Mesothelial cell of epicardium (in vitro differentiated cells): ENCODE measurements around the gene PHF11. TPM values are rescaled to one million over a fixed set of nuclear protein-coding genes. Genes with fewer than 3 reads are reported as not detected.

Experiments used
- DNase-seq, 2 experiments: peaks; one replicate each; pipeline ENCODE4 v3.0.0; 2021; ENCODE audit warnings: low spot score in 2 of 2; ENCODE audit not compliant: unreplicated experiment in 2 of 2
- H3K27ac Mint-ChIP-seq: 2 replicates; pipeline ENCODE4 v1.8.0; 2021; ENCODE audit warnings: mixed read lengths
- H3K27me3 Mint-ChIP-seq: 2 replicates; pipeline ENCODE4 v1.8.0; 2021; ENCODE audit warnings: low read depth, mixed read lengths
- H3K36me3 Mint-ChIP-seq: 2 replicates; pipeline ENCODE4 v1.8.0; 2021; ENCODE audit warnings: mixed read lengths
- H3K4me1 Mint-ChIP-seq: 2 replicates; pipeline ENCODE4 v1.8.0; 2021; ENCODE audit warnings: mixed read lengths
- H3K4me3 Mint-ChIP-seq: 2 replicates; pipeline ENCODE4 v1.8.0; 2021; ENCODE audit warnings: mild to moderate bottlenecking, moderate library complexity, mixed read lengths
- H3K9me3 Mint-ChIP-seq: 2 replicates; pipeline ENCODE4 v1.8.0; 2021; ENCODE audit warnings: mixed read lengths
- total RNA-seq: library from RNA; stranded (reverse); gene quantifications from 3 replicates; pipeline ENCODE4 v1.2.1, GENCODE V29; 2021
- TF ChIP-seq, protein P1 (sequence below): fragments of 200-600 bp; sonication (generic); IDR thresholded peaks from one replicate; pipeline ENCODE4 v1.5.0; 2021; ENCODE audit warnings: antibody characterized with exemption; ENCODE audit not compliant: unreplicated experiment

PHF11 gene
- total RNA-seq, 1 donor from 2014 or later = 33.3 TPM

DNA sequence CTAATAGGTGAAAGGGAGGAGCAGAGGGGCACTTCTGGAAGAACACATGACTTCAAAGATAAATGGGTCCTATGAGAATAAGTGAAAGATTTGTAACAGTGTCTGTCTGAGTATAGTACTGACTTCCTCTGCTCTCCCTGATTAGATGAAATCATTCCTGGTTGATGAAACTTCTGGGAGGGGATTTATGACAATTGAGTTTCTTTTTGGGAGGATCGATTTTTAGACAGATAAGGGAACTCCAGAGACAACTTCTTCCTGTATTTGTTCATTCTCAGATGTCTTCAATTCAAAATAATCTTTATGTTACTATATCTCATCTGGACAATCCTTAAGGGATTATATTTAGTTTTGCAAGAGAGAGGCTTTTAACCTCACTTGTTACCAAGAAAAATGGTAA, 31.7 kb upstream of the PHF11 start:
- Mint-ChIP-seq H3K9me3 (peaks cover 22% of the 10 kb centered on the region), H3K27me3 (no peaks in the 10 kb centered on the region), H3K27ac (no peak overlapping the region), H3K4me3 (no peak overlapping the region), H3K36me3 (peaks cover 45% of the 10 kb centered on the region), H3K4me1 (no peaks in the 10 kb centered on the region)
- DNase-seq = no peak
- TF ChIP-seq, protein P1, sequence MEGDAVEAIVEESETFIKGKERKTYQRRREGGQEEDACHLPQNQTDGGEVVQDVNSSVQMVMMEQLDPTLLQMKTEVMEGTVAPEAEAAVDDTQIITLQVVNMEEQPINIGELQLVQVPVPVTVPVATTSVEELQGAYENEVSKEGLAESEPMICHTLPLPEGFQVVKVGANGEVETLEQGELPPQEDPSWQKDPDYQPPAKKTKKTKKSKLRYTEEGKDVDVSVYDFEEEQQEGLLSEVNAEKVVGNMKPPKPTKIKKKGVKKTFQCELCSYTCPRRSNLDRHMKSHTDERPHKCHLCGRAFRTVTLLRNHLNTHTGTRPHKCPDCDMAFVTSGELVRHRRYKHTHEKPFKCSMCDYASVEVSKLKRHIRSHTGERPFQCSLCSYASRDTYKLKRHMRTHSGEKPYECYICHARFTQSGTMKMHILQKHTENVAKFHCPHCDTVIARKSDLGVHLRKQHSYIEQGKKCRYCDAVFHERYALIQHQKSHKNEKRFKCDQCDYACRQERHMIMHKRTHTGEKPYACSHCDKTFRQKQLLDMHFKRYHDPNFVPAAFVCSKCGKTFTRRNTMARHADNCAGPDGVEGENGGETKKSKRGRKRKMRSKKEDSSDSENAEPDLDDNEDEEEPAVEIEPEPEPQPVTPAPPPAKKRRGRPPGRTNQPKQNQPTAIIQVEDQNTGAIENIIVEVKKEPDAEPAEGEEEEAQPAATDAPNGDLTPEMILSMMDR = no peak

DNA sequence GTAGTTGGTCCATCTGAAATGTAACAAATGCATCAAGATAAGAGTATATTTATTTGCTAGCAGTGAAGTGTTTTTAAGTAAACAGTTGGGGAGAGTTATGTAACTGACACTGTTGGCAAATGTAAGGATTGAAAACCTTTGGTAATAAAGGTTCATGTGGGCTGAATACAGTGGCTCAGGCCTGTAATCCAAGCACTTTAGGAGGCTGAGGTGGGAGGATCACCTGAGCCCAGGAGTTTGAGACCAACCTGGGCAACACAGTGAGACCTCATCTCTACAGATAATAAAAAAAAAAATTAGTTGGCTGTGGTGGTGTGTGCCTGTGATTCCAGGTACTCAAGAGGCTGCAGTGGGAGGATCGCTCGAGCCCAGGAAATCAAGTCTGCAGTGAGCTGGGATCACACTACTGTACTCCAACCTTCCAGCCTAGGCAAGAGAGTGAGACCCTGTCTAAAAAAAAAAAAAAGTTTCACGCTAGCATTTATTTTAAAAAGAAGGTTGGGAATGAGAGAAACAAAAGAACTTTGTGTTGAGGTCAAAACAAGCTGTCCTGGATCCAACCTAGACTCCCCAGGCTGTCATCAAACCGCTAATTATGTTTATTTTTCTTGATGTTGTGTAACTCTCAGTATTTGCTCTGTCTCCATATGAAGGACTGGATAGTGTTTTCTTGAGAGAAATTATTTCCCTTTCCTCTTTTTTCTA, 31.0 kb upstream of the PHF11 start:
- no peaks in the 10 kb centered on the region for H3K4me1 Mint-ChIP-seq
- TF ChIP-seq, protein P1 = no peak
- H3K27me3 Mint-ChIP-seq = no peaks in the 10 kb centered on the region
- peaks cover 22% of the 10 kb centered on the region for H3K9me3 Mint-ChIP-seq
- H3K36me3 Mint-ChIP-seq = peaks cover 47% of the 10 kb centered on the region
- no peak overlapping the region for H3K27ac Mint-ChIP-seq
- no peak overlapping the region for H3K4me3 Mint-ChIP-seq
- DNase-seq = no peak

DNA sequence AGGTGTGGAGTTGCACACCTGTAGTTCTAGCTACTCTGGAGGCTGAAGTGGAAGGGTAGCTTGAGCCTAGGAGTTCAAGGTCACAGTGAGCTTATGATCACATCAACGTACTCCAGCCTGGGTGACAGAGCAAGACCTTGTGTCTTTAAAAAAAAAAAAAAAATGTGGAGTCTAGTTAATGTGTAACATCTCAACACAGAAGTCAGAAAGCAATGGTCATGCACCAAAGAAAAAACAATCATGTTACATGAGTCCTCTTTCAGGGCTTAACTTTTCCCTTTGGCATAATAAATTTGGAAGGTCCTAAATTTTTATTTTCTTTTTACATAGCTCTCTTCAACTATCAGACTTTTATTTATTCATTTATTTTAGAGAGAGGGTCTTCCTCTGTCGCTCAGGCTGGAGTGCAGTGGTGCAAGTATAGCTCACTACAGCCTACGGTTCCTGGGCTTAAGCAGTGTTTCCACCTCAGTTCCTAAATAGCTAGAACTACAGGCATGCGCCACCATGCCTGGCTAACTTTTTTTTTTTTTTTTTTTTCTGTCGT, 29.4 kb upstream of the PHF11 start:
- DNase-seq = no peak
- peaks cover 22% of the 10 kb centered on the region for H3K9me3 Mint-ChIP-seq
- H3K4me1 Mint-ChIP-seq = no peaks in the 10 kb centered on the region
- TF ChIP-seq, protein P1 = no peak
- no peaks in the 10 kb centered on the region for H3K27me3 Mint-ChIP-seq
- no peak overlapping the region for H3K4me3 Mint-ChIP-seq
- peaks cover 45% of the 10 kb centered on the region for H3K36me3 Mint-ChIP-seq
- no peak overlapping the region for H3K27ac Mint-ChIP-seq

DNA sequence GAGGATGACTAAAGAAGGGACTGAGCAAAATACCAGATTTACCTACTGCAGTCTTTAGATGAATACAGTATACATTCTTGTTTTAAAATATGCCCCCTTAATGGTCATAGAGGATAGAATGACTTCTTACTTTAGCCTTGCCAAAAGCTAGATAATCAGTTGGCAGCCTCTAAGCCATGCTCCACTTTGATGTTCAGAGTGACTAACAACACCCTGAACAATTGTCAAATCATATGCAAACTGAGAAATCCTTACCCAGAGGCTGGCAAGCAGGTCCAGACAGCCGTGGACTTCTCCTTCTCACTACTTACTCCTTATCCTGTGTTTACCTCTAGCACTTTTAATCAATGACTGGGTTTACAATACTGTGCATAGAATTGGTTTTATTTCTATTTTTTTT, 23.6 kb upstream of the PHF11 start:
- no peak overlapping the region for H3K27ac Mint-ChIP-seq
- no peaks in the 10 kb centered on the region for H3K9me3 Mint-ChIP-seq
- peaks cover 22% of the 10 kb centered on the region for H3K36me3 Mint-ChIP-seq
- H3K27me3 Mint-ChIP-seq = no peaks in the 10 kb centered on the region
- H3K4me3 Mint-ChIP-seq = no peak overlapping the region
- TF ChIP-seq, protein P1 = no peak
- no peaks in the 10 kb centered on the region for H3K4me1 Mint-ChIP-seq
- no peak for DNase-seq

DNA sequence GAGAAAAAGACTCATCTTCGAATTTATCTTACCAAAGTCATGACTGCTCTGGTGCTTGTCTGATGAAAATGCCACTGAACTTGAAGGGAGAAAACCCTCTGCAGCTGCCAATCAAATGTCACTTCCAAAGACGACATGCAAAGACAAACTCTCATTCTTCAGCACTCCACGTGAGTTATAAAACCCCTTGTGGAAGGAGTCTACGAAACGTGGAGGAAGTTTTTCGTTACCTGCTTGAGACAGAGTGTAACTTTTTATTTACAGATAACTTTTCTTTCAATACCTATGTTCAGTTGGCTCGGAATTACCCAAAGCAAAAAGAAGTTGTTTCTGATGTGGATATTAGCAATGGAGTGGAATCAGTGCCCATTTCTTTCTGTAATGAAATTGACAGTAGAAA, 19.2 kb upstream of the PHF11 start:
- H3K4me3 Mint-ChIP-seq = no peak overlapping the region
- DNase-seq = no peak
- no peaks in the 10 kb centered on the region for H3K4me1 Mint-ChIP-seq
- no peaks in the 10 kb centered on the region for H3K9me3 Mint-ChIP-seq
- TF ChIP-seq, protein P1 = no peak
- H3K27me3 Mint-ChIP-seq = no peaks in the 10 kb centered on the region
- no peak overlapping the region for H3K27ac Mint-ChIP-seq
- H3K36me3 Mint-ChIP-seq = peaks cover 13% of the 10 kb centered on the region
